ENCODE data around the gene SERPINI1. TPM values are rescaled to one million over a fixed set of nuclear protein-coding genes. Genes with fewer than 3 reads are reported as not detected.

SERPINI1 gene
- total and polyA plus RNA-seq, 5 experiments from 2014 or later: 4.1 to 16.0 (median 4.7) TPM

DNA sequence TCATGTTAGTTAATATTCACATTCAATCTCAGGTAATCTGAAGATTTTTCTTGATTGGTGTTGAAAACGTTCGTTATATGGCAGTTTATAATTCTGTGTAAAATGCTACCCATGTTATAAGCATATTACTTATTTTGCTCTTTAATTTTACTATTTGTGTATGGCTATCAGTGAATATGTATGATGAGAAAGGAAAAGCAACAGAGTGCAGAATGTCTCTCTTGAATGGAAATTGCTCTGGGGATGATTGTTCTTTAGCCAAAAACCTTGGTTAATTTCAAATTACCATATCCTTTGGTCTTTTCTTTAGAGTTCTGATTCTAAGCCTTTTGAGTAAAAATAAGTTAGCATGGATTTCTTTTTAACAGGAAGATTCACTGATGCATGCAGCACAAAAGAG, 2.5 kb downstream of the SERPINI1 start:
- Mint-ChIP-seq H3K27ac (no peak overlapping the region), H3K36me3 (no peaks in the 10 kb centered on the region), H3K27me3 (no peaks in the 10 kb centered on the region), H3K9me3 (no peaks in the 10 kb centered on the region), H3K4me1 (peaks cover 0 to 22% (median 9%) of the 10 kb centered on the region in 4 donors), H3K4me3 (no peak overlapping the region)
- DNase-seq: no peak
- POLR2A ChIA-PET: no interaction called here
- ATAC-seq: no peak

DNA sequence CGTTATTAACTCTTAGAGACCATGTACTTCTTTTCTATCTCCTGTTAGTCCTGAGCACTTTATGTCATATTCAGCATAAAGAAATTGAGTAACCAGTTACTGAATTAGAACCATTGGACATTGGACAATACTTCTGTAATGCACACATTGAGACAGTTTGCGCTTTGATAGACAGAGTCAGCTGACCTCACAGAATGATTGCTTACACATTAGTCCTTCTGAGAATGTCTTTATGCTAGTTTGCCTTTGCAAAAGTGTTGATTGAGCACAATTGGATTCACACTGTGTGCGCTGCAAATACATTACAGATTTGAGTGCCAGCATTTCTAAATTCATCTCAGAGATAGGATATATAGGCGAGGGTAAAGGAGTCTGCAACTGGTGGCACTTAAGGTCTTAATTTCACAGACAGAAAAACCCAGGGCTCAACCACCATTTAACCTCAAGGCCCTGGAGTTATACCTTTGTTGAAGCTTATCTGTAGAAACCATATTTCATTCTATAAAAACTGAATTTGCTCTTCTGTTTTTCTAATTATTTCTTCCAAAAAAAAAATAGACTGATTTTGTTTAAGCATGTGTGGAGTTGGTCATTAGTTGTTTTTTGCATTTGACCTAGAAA, 3.8 kb downstream of the SERPINI1 start:
- Mint-ChIP-seq H3K36me3 (no peaks in the 10 kb centered on the region), H3K4me1 (peaks cover 0 to 16% (median 9%) of the 10 kb centered on the region in 4 donors), H3K27me3 (no peaks in the 10 kb centered on the region), H3K27ac (no peak overlapping the region), H3K4me3 (no peak overlapping the region), H3K9me3 (no peaks in the 10 kb centered on the region)
- POLR2A ChIA-PET: no interaction called here
- DNase-seq (no peak), ATAC-seq (no peak)

DNA sequence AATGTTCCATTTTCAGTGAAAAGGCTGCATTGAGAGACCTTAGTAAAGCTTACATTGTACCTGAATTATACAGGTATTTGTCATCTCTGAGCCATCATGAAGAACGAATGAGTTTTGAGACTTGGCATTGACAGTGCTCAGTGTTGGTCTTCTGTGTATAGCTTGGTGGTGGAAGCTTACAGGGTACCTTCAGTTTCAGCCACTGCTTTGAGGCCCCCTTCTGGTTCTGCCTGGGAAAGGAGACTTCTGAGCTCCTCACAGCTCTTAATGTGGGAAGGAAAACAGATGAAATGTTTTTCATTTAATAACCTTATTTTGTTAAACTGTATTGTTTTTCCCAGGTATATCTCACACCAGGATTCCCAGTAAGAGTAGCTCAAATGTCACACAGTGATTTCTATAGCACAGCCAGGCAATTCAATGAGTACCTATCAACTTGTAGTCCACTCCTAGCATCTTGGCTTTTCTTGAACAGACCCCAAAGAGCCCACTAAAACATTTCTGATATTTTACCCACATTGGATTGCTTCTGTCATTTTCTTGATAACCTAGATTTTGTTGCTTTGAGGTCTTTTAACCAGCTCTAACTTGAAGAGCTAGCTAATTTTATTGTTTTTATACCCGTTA, 5.6 kb downstream of the SERPINI1 start:
- H3K27me3 Mint-ChIP-seq: no peaks in the 10 kb centered on the region
- DNase-seq (peak in 7 of 10 donors; percentile 8 to 41 (median 27)), ATAC-seq (peak; percentile 92 to 99)
- POLR2A ChIA-PET: no interaction called here
- peak overlapping the region in 2 of 10 donors; percentile 43 to 56 for H3K27ac Mint-ChIP-seq
- H3K4me3 Mint-ChIP-seq: no peak overlapping the region
- H3K36me3 Mint-ChIP-seq: no peaks in the 10 kb centered on the region
- H3K4me1 Mint-ChIP-seq: peaks cover 0 to 16% (median 9%) of the 10 kb centered on the region in 4 donors
- no peaks in the 10 kb centered on the region for H3K9me3 Mint-ChIP-seq

- H3K36me3 Mint-ChIP-seq: no peaks in the 10 kb centered on the region
- no peaks in the 10 kb centered on the region for H3K9me3 Mint-ChIP-seq
- no peak overlapping the region for H3K27ac Mint-ChIP-seq
- ATAC-seq (no peak), DNase-seq (no peak)
- H3K4me3 Mint-ChIP-seq: no peak overlapping the region
- POLR2A ChIA-PET: no interaction called here
- H3K27me3 Mint-ChIP-seq: no peaks in the 10 kb centered on the region
- H3K4me1 Mint-ChIP-seq: peaks cover 0 to 15% (median 7%) of the 10 kb centered on the region in 4 donors
Measured at GRCh38 chr3:167742338-167742737, 6.8 kb downstream of the SERPINI1 start.

DNA sequence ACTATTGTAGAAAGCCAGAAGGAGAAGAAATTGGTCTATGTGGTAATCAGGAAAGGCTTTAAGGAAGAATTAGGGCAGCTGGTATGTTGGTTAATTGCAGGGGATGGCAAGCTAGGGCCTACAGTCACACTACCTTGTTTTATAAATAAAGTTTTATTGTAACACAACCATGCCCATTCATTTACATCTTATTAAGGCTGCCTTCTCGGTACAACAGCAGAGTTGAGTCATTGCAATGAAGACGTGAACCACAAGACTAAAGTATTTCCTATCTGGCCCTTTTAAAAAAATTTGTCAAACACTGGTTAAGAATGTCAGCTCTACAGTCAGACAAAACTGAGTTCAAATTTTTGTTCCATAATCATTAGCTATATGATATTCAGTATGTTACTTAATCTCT, 8.3 kb downstream of the SERPINI1 start:
- Mint-ChIP-seq H3K27me3 (no peaks in the 10 kb centered on the region), H3K36me3 (no peaks in the 10 kb centered on the region)
- POLR2A ChIA-PET: no interaction called here

DNA sequence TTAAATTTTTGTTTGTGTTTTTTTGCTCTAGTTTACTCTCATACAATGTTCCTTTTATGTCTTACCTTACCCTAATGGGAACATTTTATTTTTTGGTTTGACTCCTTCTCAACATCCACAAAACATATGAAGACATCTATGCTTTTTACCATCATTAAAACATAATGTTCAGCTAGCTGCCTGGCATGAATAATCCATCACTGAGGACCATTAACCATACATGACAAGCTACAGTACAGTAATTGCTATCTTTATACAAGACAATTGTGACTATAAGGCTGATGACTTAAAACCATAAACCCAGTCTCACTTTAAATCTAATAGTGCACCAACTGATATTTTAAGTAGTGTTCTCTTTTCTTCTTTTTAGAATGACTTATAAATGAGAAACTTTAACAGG, 13.7 kb downstream of the SERPINI1 start:
- Mint-ChIP-seq H3K9me3 (no peaks in the 10 kb centered on the region), H3K27me3 (no peaks in the 10 kb centered on the region), H3K27ac (peak overlapping the region in 1 of 10 donors; percentile 63), H3K36me3 (no peaks in the 10 kb centered on the region), H3K4me1 (peaks cover 6 to 40% (median 6%) of the 10 kb centered on the region in 4 donors), H3K4me3 (no peak overlapping the region)
- POLR2A ChIA-PET: interaction anchor here (2.1 kb wide), 1 partner anchor 14 kb away, joined by 8 read pairs; the partner anchor contains the start of genes PDCD10 and SERPINI1
- ATAC-seq (no peak), DNase-seq (no peak)

More for the DNA sequence above, 8.3 kb downstream of the SERPINI1 start:
- DNase-seq (no peak), ATAC-seq (no peak)
- H3K27ac Mint-ChIP-seq: no peak overlapping the region
- no peak overlapping the region for H3K4me3 Mint-ChIP-seq
- peaks cover 0 to 13% (median 6%) of the 10 kb centered on the region in 4 donors for H3K4me1 Mint-ChIP-seq
- H3K9me3 Mint-ChIP-seq: no peaks in the 10 kb centered on the region

DNA sequence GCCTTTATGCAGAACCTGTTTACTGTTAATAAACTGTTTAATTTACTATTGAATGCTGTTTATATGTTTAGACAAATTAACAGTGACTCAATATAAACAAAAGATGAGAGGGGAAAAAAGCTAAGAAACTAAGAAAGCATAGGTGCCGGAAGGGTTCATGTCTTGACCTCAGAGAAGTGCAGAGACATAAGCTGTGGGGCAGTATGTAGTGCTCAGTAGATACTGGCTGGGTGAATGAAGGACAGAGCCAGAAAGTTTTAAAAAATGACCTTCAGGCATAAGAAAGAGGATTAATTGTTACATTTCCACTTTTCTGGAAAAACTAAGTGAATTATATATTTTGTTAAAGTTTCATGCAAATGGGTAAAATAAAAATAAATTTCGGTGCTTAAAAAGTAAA, 14.2 kb downstream of the SERPINI1 start:
- Mint-ChIP-seq H3K4me1 (peaks cover 6 to 45% (median 7%) of the 10 kb centered on the region in 4 donors), H3K36me3 (no peaks in the 10 kb centered on the region), H3K27ac (peak overlapping the region in 5 of 10 donors; percentile 2 to 74 (median 63)), H3K4me3 (peak overlapping the region in 1 of 10 donors; percentile 16), H3K9me3 (no peaks in the 10 kb centered on the region), H3K27me3 (no peaks in the 10 kb centered on the region)
- ATAC-seq (no peak), DNase-seq (no peak)
- POLR2A ChIA-PET: interaction anchor here (2.1 kb wide), 1 partner anchor 14 kb away, joined by 8 read pairs; the partner anchor contains the start of genes PDCD10 and SERPINI1

DNA sequence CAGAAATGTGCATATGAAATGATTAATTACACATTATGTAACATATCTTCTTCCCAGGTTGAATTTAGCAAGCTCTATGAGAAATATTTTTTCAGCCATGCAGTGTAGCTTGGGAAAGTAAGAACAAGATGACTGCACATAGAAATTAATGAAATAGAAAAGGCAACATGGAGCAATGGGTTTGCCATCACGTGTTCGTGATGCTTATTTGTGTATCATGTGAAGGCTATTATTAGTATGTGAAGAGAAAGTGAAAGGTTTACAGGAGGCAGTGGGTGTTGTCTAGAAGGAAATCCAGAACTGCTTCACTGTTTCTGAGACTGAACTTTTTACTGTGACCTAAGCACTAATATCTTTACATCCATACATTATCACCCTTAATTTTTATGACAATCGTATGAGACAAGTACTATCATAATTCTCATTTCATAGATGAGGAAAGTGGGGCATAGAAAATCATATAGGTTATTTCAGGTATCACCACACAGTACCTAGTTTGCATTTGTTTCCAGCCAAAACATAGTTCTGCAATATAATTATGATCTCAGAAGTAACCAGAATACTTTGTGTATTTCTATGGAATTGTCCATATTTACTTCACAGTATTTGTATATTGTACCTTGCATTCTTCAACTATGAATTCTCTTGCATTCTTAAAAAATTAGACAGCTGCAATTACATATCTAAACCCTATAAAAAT, 14.9 kb downstream of the SERPINI1 start:
- Mint-ChIP-seq H3K9me3 (no peaks in the 10 kb centered on the region), H3K4me1 (peaks cover 6 to 51% (median 9%) of the 10 kb centered on the region in 4 donors)
- POLR2A ChIA-PET: interaction anchor here (2.1 kb wide), 1 partner anchor 15 kb away, joined by 8 read pairs; the partner anchor contains the start of genes PDCD10 and SERPINI1

DNA sequence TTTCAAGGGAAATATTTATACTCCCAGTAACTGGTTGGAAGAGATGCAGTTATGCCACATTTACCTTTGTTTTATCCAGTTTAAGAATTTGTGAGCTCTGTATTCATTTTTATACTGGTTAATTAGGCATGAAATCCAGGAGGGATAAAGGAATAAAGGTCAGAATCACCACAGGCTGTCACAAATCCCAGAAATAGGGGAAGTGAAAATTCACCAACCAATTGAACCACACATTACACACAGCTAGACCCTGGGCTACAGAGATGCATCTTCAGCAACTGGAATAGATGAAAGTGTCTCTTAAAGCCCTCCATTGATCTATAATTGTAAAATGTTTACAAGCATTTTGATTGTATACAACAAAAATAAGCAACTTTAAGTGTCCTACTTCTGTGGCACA, 18.5 kb downstream of the SERPINI1 start:
- H3K9me3 Mint-ChIP-seq: no peaks in the 10 kb centered on the region
- H3K36me3 Mint-ChIP-seq: no peaks in the 10 kb centered on the region
- H3K4me3 Mint-ChIP-seq: no peak overlapping the region
- POLR2A ChIA-PET: no interaction called here
- H3K4me1 Mint-ChIP-seq: peaks cover 4 to 50% (median 18%) of the 10 kb centered on the region in 4 donors
- no peak for DNase-seq
- peak overlapping the region in 1 of 10 donors; percentile 2 for H3K27ac Mint-ChIP-seq
- no peaks in the 10 kb centered on the region for H3K27me3 Mint-ChIP-seq
- no peak for ATAC-seq

More for the DNA sequence above, 14.9 kb downstream of the SERPINI1 start:
- peak in 1 of 2 donors; percentile 52 for ATAC-seq
- Mint-ChIP-seq H3K36me3 (no peaks in the 10 kb centered on the region), H3K27ac (peak overlapping the region in 4 of 10 donors; percentile 12 to 78 (median 40)), H3K27me3 (no peaks in the 10 kb centered on the region), H3K4me3 (peak overlapping the region in 3 of 10 donors; percentile 1 to 54 (median 49))
- DNase-seq: no peak

GRCh38 chr3:167761302-167761701, 25.8 kb downstream of the SERPINI1 start:
- Mint-ChIP-seq H3K4me1 (peaks cover under 1 to 6% (median 3%) of the 10 kb centered on the region in 4 donors), H3K27me3 (peaks cover 0 to 10% (median 5%) of the 10 kb centered on the region in 5 donors), H3K27ac (no peak overlapping the region), H3K36me3 (peaks cover 0 to 14% (median 10%) of the 10 kb centered on the region in 3 donors), H3K4me3 (no peak overlapping the region), H3K9me3 (peaks cover 0 to 16% (median 7%) of the 10 kb centered on the region in 9 donors)
- no peak for ATAC-seq
- POLR2A ChIA-PET: interaction anchor here (0.6 kb wide), 1 partner anchor 13 kb away, joined by 3 read pairs; no protein-coding TSS in a partner anchor
- DNase-seq: no peak

GRCh38 chr3:167762296-167762695, 26.8 kb downstream of the SERPINI1 start:
- POLR2A ChIA-PET: interaction anchor here (0.6 kb wide), 1 partner anchor 13 kb away, joined by 3 read pairs; no protein-coding TSS in a partner anchor
- Mint-ChIP-seq H3K36me3 (peaks cover 0 to 16% (median 14%) of the 10 kb centered on the region in 3 donors), H3K4me1 (peaks cover 0 to 5% (median 2%) of the 10 kb centered on the region in 4 donors), H3K4me3 (peak overlapping the region in 1 of 10 donors; percentile 3), H3K9me3 (peaks cover 0 to 22% (median 8%) of the 10 kb centered on the region in 9 donors), H3K27me3 (peaks cover 0 to 14% (median 5%) of the 10 kb centered on the region in 5 donors), H3K27ac (peak overlapping the region in 1 of 10 donors; percentile 11)
- no peak for ATAC-seq
- DNase-seq: no peak

DNA sequence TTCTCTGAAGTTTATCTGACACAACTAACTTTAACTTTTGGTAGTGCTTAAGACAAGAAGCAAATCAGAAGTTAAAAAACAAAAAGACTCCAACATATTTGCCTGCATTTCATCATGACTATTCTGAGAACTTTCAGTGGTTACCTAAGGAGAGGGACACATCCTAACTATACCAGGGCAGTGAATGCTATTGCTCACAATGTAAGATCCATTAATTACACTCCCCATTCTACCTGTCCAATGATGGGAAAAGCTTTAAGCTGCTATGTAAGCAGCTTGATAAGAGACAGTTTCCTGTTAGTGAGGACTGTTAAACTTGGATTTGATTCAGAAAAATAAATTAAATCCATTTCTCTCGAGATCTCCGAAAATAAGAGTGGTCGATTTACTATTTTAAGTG, 37.5 kb downstream of the SERPINI1 start:
- peaks cover 0 to 1% (median 0%) of the 10 kb centered on the region in 5 donors for H3K27me3 Mint-ChIP-seq
- no peak overlapping the region for H3K4me3 Mint-ChIP-seq
- DNase-seq (no peak), ATAC-seq (no peak)
- POLR2A ChIA-PET: no interaction called here
- H3K9me3 Mint-ChIP-seq: peaks cover 0 to 11% (median 3%) of the 10 kb centered on the region in 9 donors
- H3K4me1 Mint-ChIP-seq: peaks cover 0 to 17% (median 7%) of the 10 kb centered on the region in 4 donors
- H3K36me3 Mint-ChIP-seq: peaks cover 0 to 5% (median 4%) of the 10 kb centered on the region in 3 donors
- H3K27ac Mint-ChIP-seq: peak overlapping the region in 1 of 10 donors; percentile 14

Data from naive thymus-derived CD8-positive, alpha-beta T cell (primary cell).